NCI-H748 (cell line): ENCODE results near the gene EXOSC9.

Source experiments
- DNase-seq: peaks from one replicate; lab custom pipeline; 2025; ENCODE audit not compliant: unreplicated experiment; lab: John Stamatoyannopoulos, UW

Gene EXOSC9

GRCh38 chr4:121823505-121824170 lies 22.5 kb downstream of the EXOSC9 start, which contains the start of gene CCNA2:
TSS of gene CCNA2 (minus strand) at chr4:121823883. CDS start at chr4:121823628, 255 bp downstream.
- DNase-seq, result peak; percentile 95

GRCh38 chr4:121824171-121824527 lies 23.0 kb downstream of the EXOSC9 start:
- DNase-seq, result no peak

GRCh38 chr4:121824950-121825349 lies 23.8 kb downstream of the EXOSC9 start:
- no peak for DNase-seq

GRCh38 chr4:121827853-121828252 lies 26.7 kb downstream of the EXOSC9 start:
- DNase-seq, result no peak

- no peak for DNase-seq
These were observed 28.4 kb downstream of the EXOSC9 start for GRCh38 chr4:121829511-121829910.

- no peak for DNase-seq
These were observed 37.0 kb downstream of the EXOSC9 start for GRCh38 chr4:121838136-121838535.

GRCh38 chr4:121842862-121843261 lies 41.7 kb downstream of the EXOSC9 start:
- no peak for DNase-seq

GRCh38 chr4:121846662-121847061 lies 45.5 kb downstream of the EXOSC9 start:
- DNase-seq, result no peak

- no peak for DNase-seq
These were observed 50.2 kb downstream of the EXOSC9 start for GRCh38 chr4:121851354-121851753.

- no peak for DNase-seq
These were observed 59.0 kb downstream of the EXOSC9 start for GRCh38 chr4:121860121-121860520.

- DNase-seq, result no peak
These were observed 60.3 kb downstream of the EXOSC9 start for GRCh38 chr4:121861426-121861825.

GRCh38 chr4:121863799-121864198 lies 62.7 kb downstream of the EXOSC9 start:
- peak; percentile 2 for DNase-seq
